WI38 (cell line): ENCODE results near the gene DDA1.

Source experiments
- H3K4me3 ChIP-seq: 2 replicates; pipeline ENCODE4 v1.5.1; 2011; ENCODE audit warnings: low read depth, mild to moderate bottlenecking, control low read depth, low read length
- TF ChIP-seq, protein P1 (sequence below): IDR thresholded peaks from 2 replicates; pipeline ENCODE4 v1.5.1; 2012; ENCODE audit warnings: low read depth, mild to moderate bottlenecking, control low read depth, low read length

Gene DDA1

DNA sequence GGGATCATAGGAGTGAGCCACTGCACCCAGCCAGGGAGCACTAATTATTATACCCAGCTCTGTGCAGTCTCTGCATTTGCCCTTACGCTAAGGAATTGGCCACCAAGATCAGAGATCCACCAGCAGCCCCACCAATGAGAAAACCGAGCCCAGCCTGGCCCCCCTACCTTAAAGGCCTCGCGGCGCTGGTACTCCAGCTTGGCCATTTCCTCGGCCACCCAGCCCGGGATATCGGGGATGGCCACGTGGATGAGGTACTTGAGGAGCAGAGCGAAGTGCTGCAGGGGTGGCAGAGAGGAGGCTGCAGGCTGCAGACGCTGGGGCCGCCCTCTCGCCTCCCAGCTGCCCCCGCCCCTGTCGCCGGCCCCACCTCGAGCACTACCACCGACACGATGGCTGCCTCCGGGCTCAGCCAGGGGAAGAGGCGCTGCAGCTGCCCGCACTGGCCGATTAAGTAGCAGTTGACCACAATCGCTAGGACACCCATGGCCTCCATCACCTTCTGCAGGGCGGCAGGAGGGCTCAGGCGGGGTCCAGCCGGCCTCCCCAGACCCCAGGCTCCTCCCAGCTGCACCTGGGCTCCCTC is 17.8 kb downstream of the DDA1 start:
- TF ChIP-seq, protein P1, sequence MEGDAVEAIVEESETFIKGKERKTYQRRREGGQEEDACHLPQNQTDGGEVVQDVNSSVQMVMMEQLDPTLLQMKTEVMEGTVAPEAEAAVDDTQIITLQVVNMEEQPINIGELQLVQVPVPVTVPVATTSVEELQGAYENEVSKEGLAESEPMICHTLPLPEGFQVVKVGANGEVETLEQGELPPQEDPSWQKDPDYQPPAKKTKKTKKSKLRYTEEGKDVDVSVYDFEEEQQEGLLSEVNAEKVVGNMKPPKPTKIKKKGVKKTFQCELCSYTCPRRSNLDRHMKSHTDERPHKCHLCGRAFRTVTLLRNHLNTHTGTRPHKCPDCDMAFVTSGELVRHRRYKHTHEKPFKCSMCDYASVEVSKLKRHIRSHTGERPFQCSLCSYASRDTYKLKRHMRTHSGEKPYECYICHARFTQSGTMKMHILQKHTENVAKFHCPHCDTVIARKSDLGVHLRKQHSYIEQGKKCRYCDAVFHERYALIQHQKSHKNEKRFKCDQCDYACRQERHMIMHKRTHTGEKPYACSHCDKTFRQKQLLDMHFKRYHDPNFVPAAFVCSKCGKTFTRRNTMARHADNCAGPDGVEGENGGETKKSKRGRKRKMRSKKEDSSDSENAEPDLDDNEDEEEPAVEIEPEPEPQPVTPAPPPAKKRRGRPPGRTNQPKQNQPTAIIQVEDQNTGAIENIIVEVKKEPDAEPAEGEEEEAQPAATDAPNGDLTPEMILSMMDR: no peak
- no peak overlapping the region for H3K4me3 ChIP-seq

DNA sequence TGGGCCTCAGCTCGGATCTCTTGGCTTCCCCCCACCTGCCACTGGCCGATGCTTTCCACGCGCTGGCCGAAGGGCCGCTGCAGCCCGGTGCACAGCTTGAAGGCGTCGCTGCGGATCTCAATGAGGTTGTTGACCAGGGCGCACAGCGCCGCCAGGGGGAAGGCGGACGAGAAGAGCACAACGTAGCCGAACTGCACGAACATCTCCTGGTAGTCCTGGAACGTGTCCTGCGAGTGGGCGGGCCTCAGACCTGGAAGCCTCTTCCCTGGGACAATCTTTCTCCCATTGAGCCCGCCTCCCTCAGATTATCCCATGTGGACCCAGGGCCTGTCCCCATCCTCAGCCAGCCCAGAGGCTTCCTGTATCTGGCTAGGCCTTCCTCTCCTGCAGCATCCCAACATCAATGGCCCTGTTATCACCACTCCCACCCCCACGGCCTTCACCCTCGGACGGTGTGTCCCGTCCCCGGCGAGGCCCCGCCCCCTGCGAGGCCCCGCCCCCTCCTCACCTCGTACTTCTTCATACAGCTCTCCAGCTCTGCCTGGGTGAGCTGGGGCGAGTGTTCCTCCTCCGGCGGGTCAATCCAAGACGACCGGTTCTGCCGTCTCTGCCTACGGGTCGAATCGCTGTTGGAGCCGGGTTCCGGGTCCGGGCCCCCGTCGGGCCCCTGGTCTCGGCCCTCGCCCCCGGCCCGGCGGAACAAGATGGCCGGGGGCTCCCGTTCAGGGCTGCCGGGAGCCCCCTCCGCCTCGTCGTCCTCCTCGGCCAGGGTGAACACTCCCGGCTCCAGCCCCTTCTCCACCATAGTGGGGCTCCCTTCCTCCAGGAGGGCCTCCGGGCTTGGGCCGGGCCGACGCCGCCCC is 18.5 kb downstream of the DDA1 start:
- no peak overlapping the region for H3K4me3 ChIP-seq
- TF ChIP-seq, protein P1: no peak

DNA sequence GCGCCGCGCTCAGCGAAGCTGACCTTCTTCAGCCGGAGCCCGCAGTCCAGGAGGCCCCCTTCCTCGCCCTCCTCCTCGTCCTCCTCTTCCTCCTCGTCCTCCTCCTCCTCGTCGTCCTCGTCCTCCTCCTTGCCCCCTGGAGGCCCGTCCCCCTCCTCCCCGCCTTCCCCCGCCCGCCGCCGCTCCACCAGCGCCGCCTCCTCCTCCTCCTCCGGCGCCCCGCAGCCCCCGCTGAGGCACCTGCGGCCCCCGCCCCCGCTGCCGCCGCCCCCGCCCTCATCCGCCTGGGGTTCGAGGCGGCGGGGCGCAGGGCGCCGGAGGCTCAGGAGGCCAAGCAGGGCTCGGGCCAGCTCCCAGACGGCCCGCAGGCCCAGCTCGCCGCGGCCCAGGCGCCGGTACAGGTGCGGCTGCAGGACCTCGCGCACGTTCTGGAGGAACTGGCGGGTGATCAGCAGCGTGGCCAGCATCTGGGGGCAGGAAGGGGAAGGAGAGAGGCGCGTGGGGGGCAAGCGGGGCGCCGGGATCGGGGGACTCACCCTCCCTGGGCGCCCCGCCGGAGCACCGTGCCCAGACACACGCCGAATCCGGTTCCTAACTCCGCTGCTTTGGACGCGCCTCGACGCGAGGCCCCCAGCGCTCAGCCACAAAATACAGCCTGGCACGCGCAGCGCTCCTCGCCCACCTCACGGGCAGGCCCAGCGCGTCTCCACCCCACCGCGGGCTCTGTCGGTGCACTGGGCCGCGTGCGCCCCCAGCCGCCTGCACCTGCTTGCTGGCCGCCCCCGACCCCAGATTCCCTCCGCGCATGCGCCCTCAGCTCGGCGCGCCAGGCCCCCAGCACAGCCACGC is 19.4 kb downstream of the DDA1 start:
- H3K4me3 ChIP-seq: no peak overlapping the region
- TF ChIP-seq, protein P1: no peak

DNA sequence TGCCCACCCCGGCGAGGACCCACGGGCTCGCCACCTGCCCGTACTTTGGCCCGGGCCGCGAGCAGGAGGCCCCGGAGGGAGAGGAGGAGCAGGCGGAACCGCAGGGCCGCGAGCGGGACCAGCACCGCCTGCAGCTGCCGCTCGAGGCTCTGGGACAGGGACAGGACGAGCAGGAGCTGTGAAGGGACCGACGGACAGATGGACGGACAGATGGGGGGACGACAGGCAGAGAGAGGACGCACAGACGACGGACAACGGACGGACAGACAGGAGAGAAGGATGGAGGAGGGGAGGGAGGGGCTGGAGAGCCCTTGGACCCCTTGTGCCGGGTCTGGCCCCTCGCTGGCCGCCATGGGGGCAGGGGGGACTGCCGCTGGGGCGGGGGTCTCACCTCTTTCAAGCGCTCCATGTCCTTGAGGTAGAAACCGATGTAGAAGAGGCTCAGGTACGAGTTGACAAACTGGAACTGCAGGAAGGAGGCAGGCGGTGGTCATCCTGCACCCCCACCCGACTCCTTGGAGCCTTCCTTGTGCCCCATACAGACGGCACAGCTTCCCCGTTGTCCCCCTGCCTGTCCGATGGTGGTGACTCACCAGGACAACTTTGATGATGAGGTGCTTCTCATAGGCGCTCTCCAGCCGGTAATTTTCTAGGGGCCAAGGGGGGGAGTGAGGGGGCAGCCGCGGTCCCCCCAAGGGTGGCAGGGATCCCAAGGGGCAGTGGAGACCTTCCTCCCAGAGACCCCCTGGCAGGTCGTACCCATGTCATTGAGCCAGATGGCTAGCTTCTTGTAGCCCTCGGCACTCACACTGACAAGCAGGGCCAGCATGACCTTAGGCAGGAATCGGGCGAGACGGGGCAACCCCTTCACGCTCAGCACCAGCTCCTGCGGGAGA is 20.3 kb downstream of the DDA1 start:
- TF ChIP-seq, protein P1: no peak
- no peak overlapping the region for H3K4me3 ChIP-seq

DNA sequence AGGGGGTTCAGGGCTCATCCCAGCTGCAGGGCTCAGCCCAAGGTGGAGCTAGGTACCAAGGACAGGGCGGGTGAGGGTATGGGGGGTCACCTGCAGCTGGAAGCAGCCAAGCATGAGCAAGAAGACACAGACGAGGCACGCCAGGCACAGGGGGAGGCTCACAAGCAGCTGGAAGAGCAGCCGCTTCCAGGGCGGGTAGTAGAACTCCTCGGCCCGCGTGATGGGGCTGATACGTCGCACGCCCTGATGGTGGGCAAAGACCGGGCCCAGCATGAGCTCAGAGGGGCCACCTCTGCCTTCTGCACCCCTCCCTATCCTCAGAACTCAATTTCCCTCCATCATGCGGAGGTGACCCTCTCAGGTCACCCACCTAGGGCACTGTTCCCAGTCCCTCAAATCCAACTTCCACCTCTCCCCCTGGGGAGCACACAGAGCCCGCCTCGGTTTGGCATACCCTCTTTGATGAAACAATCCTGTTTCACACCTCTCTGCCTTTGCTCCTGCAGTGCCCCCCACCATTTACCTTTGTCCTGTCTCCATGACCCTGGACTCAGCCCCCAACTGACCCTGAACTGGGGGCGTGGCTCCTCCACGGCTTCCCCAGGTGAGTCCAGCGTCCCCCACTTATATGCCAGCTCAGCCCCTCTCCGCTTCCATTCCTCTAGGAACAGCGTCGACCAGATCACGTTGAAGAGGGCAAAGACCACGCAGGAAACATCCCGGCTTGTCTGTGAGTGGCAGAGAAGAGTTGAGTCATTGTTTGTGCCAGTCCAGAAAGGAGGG is 21.1 kb downstream of the DDA1 start:
- TF ChIP-seq, protein P1: no peak

DNA sequence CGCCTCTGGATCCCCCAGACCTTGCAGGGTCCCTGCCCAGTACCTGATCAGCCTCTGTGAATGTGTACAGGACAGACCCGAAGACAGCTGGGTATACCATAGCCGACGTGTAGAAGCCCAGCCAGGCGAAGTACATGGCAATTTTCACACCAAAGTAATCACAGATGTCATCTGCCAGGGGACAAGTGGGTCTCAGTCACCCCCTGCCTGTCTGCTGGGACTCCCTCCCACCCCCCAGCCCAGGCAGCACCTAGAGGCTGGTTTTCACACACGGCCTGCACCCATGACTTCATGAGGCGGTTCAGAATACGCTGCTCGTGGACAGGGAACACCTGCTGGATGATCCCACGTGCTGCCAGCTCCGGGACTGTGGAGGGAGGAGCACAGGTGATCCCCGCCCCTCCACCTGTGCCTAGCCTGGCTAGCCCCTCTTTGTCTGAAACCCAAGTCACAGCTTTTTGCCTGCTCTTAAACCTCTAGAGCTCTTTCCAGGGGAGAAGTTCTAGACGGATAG is 21.7 kb downstream of the DDA1 start:
- TF ChIP-seq, protein P1: no peak
- H3K4me3 ChIP-seq: no peak overlapping the region

More for the DNA sequence above, 21.1 kb downstream of the DDA1 start:
- H3K4me3 ChIP-seq: no peak overlapping the region
